H1 (cell line): ENCODE data around the gene LMNA. TPM values are rescaled to one million over a fixed set of nuclear protein-coding genes. Genes with fewer than 3 reads are reported as not detected.

Source experiments
- ATF3 ChIP-seq: IDR thresholded peaks from 2 replicates; pipeline ENCODE4 v1.6.1; 2011; ENCODE audit warnings: low read depth, mild to moderate bottlenecking, low read length; ENCODE audit not compliant: insufficient read depth
- CBX5 ChIP-seq: fragments of 300-800, 300-1000 bp; sonication (generic); IDR thresholded peaks from 2 replicates; pipeline ENCODE4 v1.7.1; 2016; ENCODE audit warnings: antibody characterized with exemption, low read length, low read depth
- CHD2 ChIP-seq: IDR thresholded peaks from 2 replicates; pipeline ENCODE4 v1.6.1; 2012; ENCODE audit warnings: low read length, improper control_type of control experiment
- EGR1 ChIP-seq: IDR thresholded peaks from 2 replicates; pipeline ENCODE4 v1.6.1; 2011; ENCODE audit warnings: low read depth, low read length, borderline replicate concordance
- FOSL1 ChIP-seq: IDR thresholded peaks from 2 replicates; pipeline ENCODE4 v1.6.1; 2011; ENCODE audit warnings: mild to moderate bottlenecking, low read depth, low read length, moderate library complexity; ENCODE audit not compliant: insufficient read depth
- GABPA ChIP-seq: IDR thresholded peaks from 2 replicates; pipeline ENCODE4 v1.6.1; 2011; ENCODE audit warnings: mild to moderate bottlenecking, low read length, moderate library complexity, borderline replicate concordance; ENCODE audit not compliant: insufficient read depth
- HDAC2 ChIP-seq, 2 experiments: fragments of 300-600 bp in 1 of 2; sonication (generic) in 1 of 2; IDR thresholded peaks; 2 replicates each; pipeline ENCODE4 v1.6.1; 2011 to 2012; ENCODE audit warnings: low read depth in 2 of 2, low read length in 2 of 2, mild to moderate bottlenecking in 2 of 2, moderate library complexity in 2 of 2, borderline replicate concordance in 1 of 2, inconsistent platforms in 1 of 2
- HDAC6 ChIP-seq: IDR thresholded peaks from one replicate; pipeline ENCODE4 v1.7.1; 2012; ENCODE audit warnings: low read depth, mild to moderate bottlenecking, inconsistent platforms, low read length, moderate library complexity
- JUN ChIP-seq: IDR thresholded peaks from 2 replicates; pipeline ENCODE4 v1.6.1; 2011; ENCODE audit warnings: low read depth, mild to moderate bottlenecking, improper control_type of control experiment, low read length
- KDM4A ChIP-seq: IDR thresholded peaks from one replicate; pipeline ENCODE4 v1.7.1; 2012; ENCODE audit warnings: low read depth, mild to moderate bottlenecking, moderate library complexity, low read length, inconsistent platforms; ENCODE audit not compliant: severe bottlenecking
- PHF8 ChIP-seq: fragments of 200-600 bp; sonication (generic); conservative IDR thresholded peaks from 2 replicates; pipeline ENCODE4 v1.7.1; 2012; ENCODE audit warnings: low read depth, mild to moderate bottlenecking, inconsistent platforms, low read length, moderate library complexity
- POLR2A ChIP-seq, 2 experiments: IDR thresholded peaks; 1 replicate in 1 of 2; 2 replicates in 1 of 2; pipeline ENCODE4 v1.6.1; 2011; ENCODE audit warnings: low read depth in 2 of 2, low read length in 2 of 2, mild to moderate bottlenecking in 2 of 2; ENCODE audit errors: control extremely low read depth in 1 of 2
- SAP30 ChIP-seq: fragments of 300-600 bp; sonication (generic); IDR thresholded peaks from 2 replicates; pipeline ENCODE4 v1.7.1; 2012; ENCODE audit warnings: low read length, moderate library complexity, mild to moderate bottlenecking, inconsistent platforms; ENCODE audit not compliant: insufficient read depth, insufficient replicate concordance
- SIRT6 ChIP-seq: IDR thresholded peaks from one replicate; pipeline ENCODE4 v1.7.1; 2012; ENCODE audit warnings: low read length, inconsistent platforms
- SP4 ChIP-seq: IDR thresholded peaks from 2 replicates; pipeline ENCODE4 v1.6.1; 2012; ENCODE audit warnings: low read length, inconsistent platforms
- TEAD4 ChIP-seq: IDR thresholded peaks from 2 replicates; pipeline ENCODE4 v1.6.1; 2012; ENCODE audit warnings: low read depth, low read length, inconsistent platforms, mixed read lengths
- ZNF274 ChIP-seq: IDR thresholded peaks from 2 replicates; pipeline ENCODE4 v1.7.0; 2012; ENCODE audit warnings: low read length, borderline replicate concordance; ENCODE audit errors: extremely low read depth
- polyA plus RNA-seq, 7 experiments: library from polyadenylated mRNA; depleted of rRNA in 3 of 7; stranded (reverse) in 5 of 7; unstranded in 2 of 7; fragments of >200 nt in 5 of 7; fragments of 200-250 nt in 2 of 7; gene quantifications; 1 replicate in 5 of 7; 2 replicates in 1 of 7; 4 replicates in 1 of 7; pipeline versions ENCODE4 v1.2.1 to v1.2.3, GENCODE V29; 2011 to 2013; ENCODE audit warnings: missing spikeins in 2 of 7, mixed read lengths in 2 of 7
- total RNA-seq: library from RNA; stranded (reverse); fragmentation: NEBNext Ultra II Directional; extraction: Animal tissue kit (Norgen Biotek cat#: 25700); gene quantifications from 2 replicates; pipeline ENCODE4 v1.2.1, GENCODE V29; 2021
- TF ChIP-seq, protein P1 (sequence below): IDR thresholded peaks from 2 replicates; pipeline ENCODE4 v1.6.1; 2012; ENCODE audit warnings: low read length, inconsistent platforms
- TF ChIP-seq, protein P2 (sequence below): IDR thresholded peaks from 2 replicates; pipeline ENCODE4 v1.6.1; 2012; ENCODE audit warnings: inconsistent platforms
- TF ChIP-seq, protein P3 (sequence below): IDR thresholded peaks from 2 replicates; pipeline ENCODE4 v1.6.1; 2011; ENCODE audit warnings: low read length, improper control_type of control experiment

Gene LMNA
- total and polyA plus RNA-seq, 2 of the 8 experiments (the other 6 are each of a cell fraction or from before 2014, with no cell fraction given) = 25.8 to 46.8 TPM

- TF ChIP-seq, protein P1, sequence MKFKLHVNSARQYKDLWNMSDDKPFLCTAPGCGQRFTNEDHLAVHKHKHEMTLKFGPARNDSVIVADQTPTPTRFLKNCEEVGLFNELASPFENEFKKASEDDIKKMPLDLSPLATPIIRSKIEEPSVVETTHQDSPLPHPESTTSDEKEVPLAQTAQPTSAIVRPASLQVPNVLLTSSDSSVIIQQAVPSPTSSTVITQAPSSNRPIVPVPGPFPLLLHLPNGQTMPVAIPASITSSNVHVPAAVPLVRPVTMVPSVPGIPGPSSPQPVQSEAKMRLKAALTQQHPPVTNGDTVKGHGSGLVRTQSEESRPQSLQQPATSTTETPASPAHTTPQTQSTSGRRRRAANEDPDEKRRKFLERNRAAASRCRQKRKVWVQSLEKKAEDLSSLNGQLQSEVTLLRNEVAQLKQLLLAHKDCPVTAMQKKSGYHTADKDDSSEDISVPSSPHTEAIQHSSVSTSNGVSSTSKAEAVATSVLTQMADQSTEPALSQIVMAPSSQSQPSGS = no peak
- TF ChIP-seq ATF3 (no peak), CBX5 (no peak), HDAC6 (no peak), PHF8 (no peak), SIRT6 (no peak), EGR1 (no peak), SAP30 (peak; percentile 88), FOSL1 (no peak), KDM4A (no peak), TEAD4 (peak; percentile 98), HDAC2 (IDR thresholded peaks at IDR 0.05; ENCODE audit: borderline replicate concordance in 1 of 2, low read depth in 2 of 2, low read length in 2 of 2) (peak; percentile 28 to 74; a peak in 2 of 4 replicates), POLR2A (IDR thresholded peaks at IDR 0.05; ENCODE audit: control extremely low read depth in 1 of 2, low read depth in 2 of 2, low read length in 2 of 2) (no peak), ZNF274 (no peak), SP4 (no peak), GABPA (no peak), JUN (no peak), CHD2 (peak; percentile 63; the same call in 1 of the 2 replicates)
- TF ChIP-seq, protein P2, sequence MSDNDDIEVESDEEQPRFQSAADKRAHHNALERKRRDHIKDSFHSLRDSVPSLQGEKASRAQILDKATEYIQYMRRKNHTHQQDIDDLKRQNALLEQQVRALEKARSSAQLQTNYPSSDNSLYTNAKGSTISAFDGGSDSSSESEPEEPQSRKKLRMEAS = no peak; the same call in 1 of the 2 replicates
- TF ChIP-seq, protein P3, sequence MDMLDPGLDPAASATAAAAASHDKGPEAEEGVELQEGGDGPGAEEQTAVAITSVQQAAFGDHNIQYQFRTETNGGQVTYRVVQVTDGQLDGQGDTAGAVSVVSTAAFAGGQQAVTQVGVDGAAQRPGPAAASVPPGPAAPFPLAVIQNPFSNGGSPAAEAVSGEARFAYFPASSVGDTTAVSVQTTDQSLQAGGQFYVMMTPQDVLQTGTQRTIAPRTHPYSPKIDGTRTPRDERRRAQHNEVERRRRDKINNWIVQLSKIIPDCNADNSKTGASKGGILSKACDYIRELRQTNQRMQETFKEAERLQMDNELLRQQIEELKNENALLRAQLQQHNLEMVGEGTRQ = no peak
Observed at GRCh38 chr1:156106624-156107488, 7.7 kb upstream of the LMNA start (continued).
